Measurements from ENCODE around the gene LAMA2. TPM values are rescaled to one million over a fixed set of nuclear protein-coding genes. Genes with fewer than 3 reads are reported as not detected.

The LAMA2 gene
- total and polyA plus RNA-seq, 2 experiments from 2014 or later, result 0.91 to 6.4 TPM

DNA sequence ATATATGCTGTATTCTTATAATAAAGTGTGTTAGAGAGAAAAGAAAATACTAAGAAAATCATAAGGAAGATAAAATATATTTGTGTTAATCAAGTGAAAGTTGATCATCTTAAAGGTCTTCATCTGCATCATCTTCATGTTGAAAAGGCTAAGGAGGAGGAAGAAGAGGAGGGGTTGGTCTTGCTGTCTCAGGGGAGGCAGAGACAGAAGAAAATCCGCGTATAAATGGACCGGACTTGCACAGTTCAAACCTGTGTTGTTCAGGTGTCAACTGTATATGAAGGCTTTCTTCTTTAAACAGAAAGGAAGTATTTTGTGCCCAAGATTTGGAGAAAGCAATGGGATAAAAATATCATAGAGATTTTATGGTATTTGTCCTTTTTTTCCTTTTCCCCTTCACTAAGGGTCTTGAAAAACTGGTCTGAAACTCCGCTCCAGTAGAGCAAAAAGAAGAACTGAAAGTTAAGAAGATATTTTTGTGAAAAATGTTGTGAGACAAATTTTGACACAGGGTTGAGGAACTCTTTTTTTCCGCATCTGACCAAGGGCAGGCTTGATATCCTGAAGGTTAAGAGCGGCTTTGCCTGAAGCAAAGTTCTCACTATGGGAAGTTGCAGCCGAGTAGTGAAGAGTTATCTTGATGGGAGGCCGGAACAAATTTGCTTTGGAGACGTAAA, 350.7 kb downstream of the LAMA2 start:
- H3K36me3 Mint-ChIP-seq (ENCODE audit: low read depth), result no peaks in the 10 kb centered on the region
- Histone ChIP-seq H3K4me2 (no peak overlapping the region), H3K4me3 (no peak overlapping the region), H4K20me1 (replicated peaks; ENCODE audit: insufficient read depth) (no peaks in the 10 kb centered on the region), H3K4me1 (ENCODE audit: insufficient read depth) (no peaks in the 10 kb centered on the region), H3K27ac (ENCODE audit: low read depth) (no peak overlapping the region), H2AFZ (no peak overlapping the region), H3K79me2 (replicated peaks; ENCODE audit: insufficient read depth) (no peaks in the 10 kb centered on the region), H3K9me2 (ENCODE audit: insufficient read depth) (peaks cover 10% of the 10 kb centered on the region; the same call in 1 of the 2 replicates), H3F3A (replicated peaks; ENCODE audit: low read depth) (no peaks in the 10 kb centered on the region), H3K36me3 (ENCODE audit: insufficient read depth) (peaks cover 5% of the 10 kb centered on the region), H3K27me3 (ENCODE audit: insufficient read depth) (no peaks in the 10 kb centered on the region)
- H3K4me1 Mint-ChIP-seq, result no peaks in the 10 kb centered on the region
- no peak for TF ChIP-seq STAT1 (IDR thresholded peaks at IDR 0.05; ENCODE audit: unreplicated experiment)
- TF ChIP-seq EZH2phosphoT487 (IDR thresholded peaks at IDR 0.05; ENCODE audit: unreplicated experiment), result no peak
- ATAC-seq (no peak), DNase-seq (ENCODE audit: low spot score) (no peak)
- H3K27ac Mint-ChIP-seq, result no peak overlapping the region
- H3K27me3 Mint-ChIP-seq (ENCODE audit: insufficient read depth, low read depth, poor library complexity), result no peaks in the 10 kb centered on the region
- H3K4me3 Mint-ChIP-seq, result no peak overlapping the region
- peaks cover 4% of the 10 kb centered on the region; the same call in 2 of the 3 replicates for H3K9me3 Mint-ChIP-seq

DNA sequence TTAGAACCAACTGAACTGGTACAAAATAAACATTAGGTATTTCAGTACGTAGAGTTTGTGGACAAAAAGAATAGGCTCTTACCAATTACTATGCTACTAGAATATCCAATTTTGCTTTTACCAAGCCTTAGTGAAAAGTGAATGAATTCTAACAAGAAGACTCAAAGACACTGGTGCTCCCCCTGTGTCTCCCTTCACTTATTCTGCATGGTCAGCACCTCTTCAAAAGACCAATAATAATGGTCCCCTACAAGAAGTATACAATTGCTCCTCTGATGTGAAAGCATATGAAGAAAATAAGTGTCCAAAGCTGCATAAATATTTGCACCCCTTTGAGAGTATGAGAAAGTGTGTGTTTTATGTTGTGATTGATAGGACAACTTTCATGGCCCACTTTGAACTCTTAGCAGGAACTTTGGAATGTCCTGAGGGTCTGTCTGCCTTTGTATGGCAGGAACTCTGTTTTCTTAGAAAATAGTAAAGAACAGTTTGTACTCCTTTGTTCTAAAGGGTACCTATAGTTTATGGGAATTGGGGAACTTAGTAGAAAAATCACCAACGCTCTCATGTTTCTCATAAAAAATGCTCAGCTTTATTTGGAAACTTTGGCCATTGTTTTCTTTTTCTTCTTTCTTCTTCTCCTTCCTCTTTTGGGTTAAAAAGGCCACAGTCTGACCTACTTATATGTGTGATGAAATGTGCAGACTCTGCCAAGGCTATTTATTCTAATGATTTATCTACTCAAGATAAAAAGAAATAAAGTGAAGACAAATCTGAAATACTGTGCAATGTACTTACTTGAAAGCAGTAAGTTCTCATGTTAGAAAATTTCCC, 352.4 kb downstream of the LAMA2 start:
- no peak overlapping the region for H3K4me2 ChIP-seq
- Mint-ChIP-seq H3K27ac (no peak overlapping the region), H3K4me3 (no peak overlapping the region), H3K4me1 (no peaks in the 10 kb centered on the region), H3K9me3 (no peaks in the 10 kb centered on the region), H3K36me3 (ENCODE audit: low read depth) (no peaks in the 10 kb centered on the region), H3K27me3 (ENCODE audit: insufficient read depth, low read depth, poor library complexity) (no peaks in the 10 kb centered on the region)
- no peak overlapping the region for H2AFZ ChIP-seq
- H3K9me2 ChIP-seq (ENCODE audit: insufficient read depth), result 0 out of 2 replicates have a peak, but pooled peaks cover under 1% of the 10 kb centered on the region
- H3K36me3 ChIP-seq (ENCODE audit: insufficient read depth), result no peaks in the 10 kb centered on the region
- H3K4me3 ChIP-seq, result no peak overlapping the region
- no peaks in the 10 kb centered on the region for H3K79me2 ChIP-seq (replicated peaks; ENCODE audit: insufficient read depth)
- H3K4me1 ChIP-seq (ENCODE audit: insufficient read depth), result no peaks in the 10 kb centered on the region
- ATAC-seq (no peak), DNase-seq (ENCODE audit: low spot score) (no peak)
- no peaks in the 10 kb centered on the region for H4K20me1 ChIP-seq (replicated peaks; ENCODE audit: insufficient read depth)
- H3K27me3 ChIP-seq (ENCODE audit: insufficient read depth), result no peaks in the 10 kb centered on the region
- no peaks in the 10 kb centered on the region for H3F3A ChIP-seq (replicated peaks; ENCODE audit: low read depth)
- no peak overlapping the region for H3K27ac ChIP-seq (ENCODE audit: low read depth)
- no peak for TF ChIP-seq EZH2 (IDR thresholded peaks at IDR 0.05; ENCODE audit: low read depth, unreplicated experiment)
- TF ChIP-seq, protein P1, sequence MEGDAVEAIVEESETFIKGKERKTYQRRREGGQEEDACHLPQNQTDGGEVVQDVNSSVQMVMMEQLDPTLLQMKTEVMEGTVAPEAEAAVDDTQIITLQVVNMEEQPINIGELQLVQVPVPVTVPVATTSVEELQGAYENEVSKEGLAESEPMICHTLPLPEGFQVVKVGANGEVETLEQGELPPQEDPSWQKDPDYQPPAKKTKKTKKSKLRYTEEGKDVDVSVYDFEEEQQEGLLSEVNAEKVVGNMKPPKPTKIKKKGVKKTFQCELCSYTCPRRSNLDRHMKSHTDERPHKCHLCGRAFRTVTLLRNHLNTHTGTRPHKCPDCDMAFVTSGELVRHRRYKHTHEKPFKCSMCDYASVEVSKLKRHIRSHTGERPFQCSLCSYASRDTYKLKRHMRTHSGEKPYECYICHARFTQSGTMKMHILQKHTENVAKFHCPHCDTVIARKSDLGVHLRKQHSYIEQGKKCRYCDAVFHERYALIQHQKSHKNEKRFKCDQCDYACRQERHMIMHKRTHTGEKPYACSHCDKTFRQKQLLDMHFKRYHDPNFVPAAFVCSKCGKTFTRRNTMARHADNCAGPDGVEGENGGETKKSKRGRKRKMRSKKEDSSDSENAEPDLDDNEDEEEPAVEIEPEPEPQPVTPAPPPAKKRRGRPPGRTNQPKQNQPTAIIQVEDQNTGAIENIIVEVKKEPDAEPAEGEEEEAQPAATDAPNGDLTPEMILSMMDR (conservative IDR thresholded peaks at IDR 0.05; ENCODE audit: low read depth in 2 of 2), result no peak
- TF ChIP-seq, protein P2, sequence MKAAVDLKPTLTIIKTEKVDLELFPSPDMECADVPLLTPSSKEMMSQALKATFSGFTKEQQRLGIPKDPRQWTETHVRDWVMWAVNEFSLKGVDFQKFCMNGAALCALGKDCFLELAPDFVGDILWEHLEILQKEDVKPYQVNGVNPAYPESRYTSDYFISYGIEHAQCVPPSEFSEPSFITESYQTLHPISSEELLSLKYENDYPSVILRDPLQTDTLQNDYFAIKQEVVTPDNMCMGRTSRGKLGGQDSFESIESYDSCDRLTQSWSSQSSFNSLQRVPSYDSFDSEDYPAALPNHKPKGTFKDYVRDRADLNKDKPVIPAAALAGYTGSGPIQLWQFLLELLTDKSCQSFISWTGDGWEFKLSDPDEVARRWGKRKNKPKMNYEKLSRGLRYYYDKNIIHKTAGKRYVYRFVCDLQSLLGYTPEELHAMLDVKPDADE (IDR thresholded peaks at IDR 0.05), result no peak
- no peak for TF ChIP-seq ZNF331 (CRISPR knock-in tag; IDR thresholded peaks at IDR 0.05; ENCODE audit: low read depth)
- TF ChIP-seq, protein P3, sequence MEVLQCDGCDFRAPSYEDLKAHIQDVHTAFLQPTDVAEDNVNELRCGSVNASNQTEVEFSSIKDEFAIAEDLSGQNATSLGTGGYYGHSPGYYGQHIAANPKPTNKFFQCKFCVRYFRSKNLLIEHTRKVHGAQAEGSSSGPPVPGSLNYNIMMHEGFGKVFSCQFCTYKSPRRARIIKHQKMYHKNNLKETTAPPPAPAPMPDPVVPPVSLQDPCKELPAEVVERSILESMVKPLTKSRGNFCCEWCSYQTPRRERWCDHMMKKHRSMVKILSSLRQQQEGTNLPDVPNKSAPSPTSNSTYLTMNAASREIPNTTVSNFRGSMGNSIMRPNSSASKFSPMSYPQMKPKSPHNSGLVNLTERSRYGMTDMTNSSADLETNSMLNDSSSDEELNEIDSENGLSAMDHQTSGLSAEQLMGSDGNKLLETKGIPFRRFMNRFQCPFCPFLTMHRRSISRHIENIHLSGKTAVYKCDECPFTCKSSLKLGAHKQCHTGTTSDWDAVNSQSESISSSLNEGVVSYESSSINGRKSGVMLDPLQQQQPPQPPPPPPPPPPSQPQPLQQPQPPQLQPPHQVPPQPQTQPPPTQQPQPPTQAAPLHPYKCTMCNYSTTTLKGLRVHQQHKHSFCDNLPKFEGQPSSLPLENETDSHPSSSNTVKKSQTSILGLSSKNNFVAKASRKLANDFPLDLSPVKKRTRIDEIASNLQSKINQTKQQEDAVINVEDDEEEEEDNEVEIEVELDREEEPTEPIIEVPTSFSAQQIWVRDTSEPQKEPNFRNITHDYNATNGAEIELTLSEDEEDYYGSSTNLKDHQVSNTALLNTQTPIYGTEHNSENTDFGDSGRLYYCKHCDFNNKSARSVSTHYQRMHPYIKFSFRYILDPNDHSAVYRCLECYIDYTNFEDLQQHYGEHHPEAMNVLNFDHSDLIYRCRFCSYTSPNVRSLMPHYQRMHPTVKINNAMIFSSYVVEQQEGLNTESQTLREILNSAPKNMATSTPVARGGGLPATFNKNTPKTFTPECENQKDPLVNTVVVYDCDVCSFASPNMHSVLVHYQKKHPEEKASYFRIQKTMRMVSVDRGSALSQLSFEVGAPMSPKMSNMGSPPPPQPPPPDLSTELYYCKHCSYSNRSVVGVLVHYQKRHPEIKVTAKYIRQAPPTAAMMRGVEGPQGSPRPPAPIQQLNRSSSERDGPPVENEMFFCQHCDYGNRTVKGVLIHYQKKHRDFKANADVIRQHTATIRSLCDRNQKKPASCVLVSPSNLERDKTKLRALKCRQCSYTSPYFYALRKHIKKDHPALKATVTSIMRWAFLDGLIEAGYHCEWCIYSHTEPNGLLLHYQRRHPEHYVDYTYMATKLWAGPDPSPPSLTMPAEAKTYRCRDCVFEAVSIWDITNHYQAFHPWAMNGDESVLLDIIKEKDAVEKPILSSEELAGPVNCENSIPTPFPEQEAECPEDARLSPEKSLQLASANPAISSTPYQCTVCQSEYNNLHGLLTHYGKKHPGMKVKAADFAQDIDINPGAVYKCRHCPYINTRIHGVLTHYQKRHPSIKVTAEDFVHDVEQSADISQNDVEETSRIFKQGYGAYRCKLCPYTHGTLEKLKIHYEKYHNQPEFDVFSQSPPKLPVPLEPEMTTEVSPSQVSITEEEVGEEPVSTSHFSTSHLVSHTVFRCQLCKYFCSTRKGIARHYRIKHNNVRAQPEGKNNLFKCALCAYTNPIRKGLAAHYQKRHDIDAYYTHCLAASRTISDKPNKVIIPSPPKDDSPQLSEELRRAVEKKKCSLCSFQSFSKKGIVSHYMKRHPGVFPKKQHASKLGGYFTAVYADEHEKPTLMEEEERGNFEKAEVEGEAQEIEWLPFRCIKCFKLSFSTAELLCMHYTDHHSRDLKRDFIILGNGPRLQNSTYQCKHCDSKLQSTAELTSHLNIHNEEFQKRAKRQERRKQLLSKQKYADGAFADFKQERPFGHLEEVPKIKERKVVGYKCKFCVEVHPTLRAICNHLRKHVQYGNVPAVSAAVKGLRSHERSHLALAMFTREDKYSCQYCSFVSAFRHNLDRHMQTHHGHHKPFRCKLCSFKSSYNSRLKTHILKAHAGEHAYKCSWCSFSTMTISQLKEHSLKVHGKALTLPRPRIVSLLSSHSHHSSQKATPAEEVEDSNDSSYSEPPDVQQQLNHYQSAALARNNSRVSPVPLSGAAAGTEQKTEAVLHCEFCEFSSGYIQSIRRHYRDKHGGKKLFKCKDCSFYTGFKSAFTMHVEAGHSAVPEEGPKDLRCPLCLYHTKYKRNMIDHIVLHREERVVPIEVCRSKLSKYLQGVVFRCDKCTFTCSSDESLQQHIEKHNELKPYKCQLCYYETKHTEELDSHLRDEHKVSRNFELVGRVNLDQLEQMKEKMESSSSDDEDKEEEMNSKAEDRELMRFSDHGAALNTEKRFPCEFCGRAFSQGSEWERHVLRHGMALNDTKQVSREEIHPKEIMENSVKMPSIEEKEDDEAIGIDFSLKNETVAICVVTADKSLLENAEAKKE (CRISPR knock-in tag; IDR thresholded peaks at IDR 0.05), result no peak
- no peak for TF ChIP-seq JUNB (IDR thresholded peaks at IDR 0.05; ENCODE audit: unreplicated experiment)
- no peak for TF ChIP-seq NANOG (IDR thresholded peaks at IDR 0.05; ENCODE audit: borderline replicate concordance)
- TF ChIP-seq EZH2phosphoT487 (IDR thresholded peaks at IDR 0.05; ENCODE audit: unreplicated experiment), result no peak
- TF ChIP-seq POLR2AphosphoS5 (IDR thresholded peaks at IDR 0.05; ENCODE audit: low read depth), result no peak
- TF ChIP-seq STAT1 (IDR thresholded peaks at IDR 0.05; ENCODE audit: unreplicated experiment), result no peak
- TF ChIP-seq CREB1 (CRISPR knock-in tag; IDR thresholded peaks at IDR 0.05; ENCODE audit: low read depth), result no peak
